Adipocyte (in vitro differentiated cells): Measurements from ENCODE around the gene ABRAXAS1.
"Not testable (repeated sequence)": the region's sequence is repeated elsewhere in the genome, so short reads cannot be mapped to it uniquely, and the experiment has no call there.

Experiments used
- DNase-seq: peaks from one replicate; pipeline ENCODE4 v3.0.0-alpha.2; 2015; ENCODE audit warnings: low read depth
- H3K27me3 ChIP-seq: replicated peaks from 2 replicates; pipeline ENCODE4 v1.7.0; 2013; ENCODE audit warnings: mild to moderate bottlenecking, low read length, moderate library complexity; ENCODE audit not compliant: control insufficient read depth, insufficient read depth
- H3K36me3 ChIP-seq: 2 replicates; pipeline ENCODE4 v1.7.0; 2013; ENCODE audit warnings: low read length, mild to moderate bottlenecking, moderate library complexity; ENCODE audit not compliant: control insufficient read depth, insufficient read depth, severe bottlenecking
- H3K4me1 ChIP-seq: 2 replicates; pipeline ENCODE4 v1.7.0; 2013; ENCODE audit warnings: mild to moderate bottlenecking, low read length, moderate library complexity; ENCODE audit not compliant: control insufficient read depth, insufficient read depth
- H3K4me3 ChIP-seq: 2 replicates; pipeline ENCODE4 v1.7.0; 2013; ENCODE audit warnings: mild to moderate bottlenecking, low read length, moderate library complexity
- H3K9ac ChIP-seq: 2 replicates; pipeline ENCODE4 v1.7.0; 2013; ENCODE audit warnings: mild to moderate bottlenecking, low read length, moderate library complexity
- H3K9me3 ChIP-seq: 2 replicates; pipeline ENCODE4 v1.7.0; 2013; ENCODE audit warnings: mild to moderate bottlenecking, low read length, moderate library complexity; ENCODE audit not compliant: control insufficient read depth

The ABRAXAS1 gene

DNA sequence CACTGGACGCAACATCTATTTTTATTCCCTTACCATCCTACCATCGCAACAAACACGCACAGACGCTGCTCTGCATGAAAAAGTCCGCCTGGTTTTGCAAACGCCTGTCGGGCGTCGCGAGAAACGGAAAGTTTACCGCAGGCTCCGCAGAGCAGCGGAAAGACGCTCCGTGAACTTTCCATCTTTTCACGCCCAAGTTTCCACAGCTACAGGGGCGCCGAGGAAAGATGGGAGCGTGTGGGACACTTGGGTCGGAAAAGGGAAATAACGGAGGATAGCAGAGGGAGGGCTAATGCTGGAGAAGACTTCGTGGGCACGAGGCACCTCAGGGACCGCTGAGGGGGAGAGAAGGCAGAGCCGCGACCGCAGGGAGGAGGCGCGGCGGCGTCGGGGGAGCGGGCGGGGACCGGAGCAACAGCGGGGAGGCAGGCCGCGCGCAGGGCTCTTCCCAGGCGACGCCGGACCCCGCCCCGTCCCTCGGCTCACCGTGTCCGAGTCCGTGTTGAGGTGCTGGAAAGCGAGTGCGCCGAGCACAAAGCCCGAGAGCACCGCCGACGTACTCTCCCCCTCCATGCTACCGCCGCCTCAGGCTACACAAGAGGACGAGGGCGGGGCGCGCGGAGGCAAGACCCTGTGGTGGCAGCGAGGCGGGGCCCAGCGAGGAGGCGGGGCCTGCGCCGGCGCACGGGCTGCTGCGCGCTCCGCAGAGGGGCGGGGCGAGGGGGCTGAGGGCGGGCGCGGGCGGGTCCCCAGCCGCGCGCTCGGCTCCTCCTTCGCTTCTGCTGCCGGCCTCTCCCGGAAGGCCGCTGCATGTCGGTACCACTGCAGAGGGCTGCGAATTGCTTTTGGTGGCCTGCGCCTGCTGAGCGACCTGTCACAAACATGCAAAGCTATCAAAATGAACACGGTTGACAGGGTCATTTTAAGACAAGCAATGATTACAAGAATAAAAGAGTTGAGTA lies at the start of gene ABRAXAS1:
Gene ABRAXAS1 (minus strand): TSS at position 601 of the 962 bp plus-strand sequence. CDS start 28 bp downstream, at position 573.
- Histone ChIP-seq H3K9me3 (no peaks in the 10 kb centered on the region), H3K4me3 (peak within 1 kb of the TSS; percentile 96), H3K4me1 (peaks cover 16% of the 10 kb centered on the region), H3K36me3 (peaks cover 5% of the 10 kb centered on the region), H3K9ac (peak within 1 kb of the TSS; percentile 91), H3K27me3 (no peaks in the 10 kb centered on the region)
- peak; percentile 98 for DNase-seq

DNA sequence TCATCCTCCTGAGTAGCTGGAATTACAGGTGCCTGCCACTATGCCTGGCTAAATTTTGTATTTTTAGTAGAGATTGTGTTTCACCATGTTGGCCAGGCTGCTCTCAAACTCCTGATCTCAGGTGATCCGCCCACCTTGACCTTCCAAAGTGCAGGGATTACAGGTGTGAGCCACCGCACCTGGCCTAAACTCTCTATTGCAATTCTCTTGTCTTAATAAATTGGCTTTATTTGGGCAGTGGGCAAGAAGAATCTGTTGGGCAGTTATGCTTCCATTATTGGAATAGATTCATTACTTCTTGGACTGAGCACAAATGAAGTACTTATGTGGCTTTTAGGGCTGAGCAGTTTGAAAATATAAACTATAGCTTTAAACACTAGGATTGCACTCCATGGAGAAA lies 42.8 kb upstream of the ABRAXAS1 start:
- no peak for DNase-seq

DNA sequence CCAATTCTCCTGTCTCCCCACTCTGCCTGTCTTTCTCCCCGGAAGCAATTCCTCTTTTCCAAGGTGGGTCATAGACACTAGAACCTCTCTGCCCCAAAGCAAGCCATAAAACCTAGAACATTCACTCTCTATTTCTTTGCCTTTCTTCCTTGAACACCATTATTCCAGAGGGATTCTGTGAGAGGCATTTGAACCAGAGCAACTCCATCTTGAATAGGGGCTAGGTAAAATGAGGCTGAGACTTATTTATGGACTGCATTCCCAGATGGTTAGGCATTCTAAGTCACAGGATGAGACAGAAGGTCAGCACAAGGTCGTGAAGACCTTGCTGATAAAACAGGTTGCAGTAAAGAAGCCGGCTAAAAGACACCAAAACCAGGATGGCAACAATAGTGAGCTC lies 37.3 kb upstream of the ABRAXAS1 start:
- DNase-seq = no peak
- H3K9ac ChIP-seq = no peak overlapping the region
- H3K36me3 ChIP-seq = no peaks in the 10 kb centered on the region

More for the DNA sequence above, 42.8 kb upstream of the ABRAXAS1 start:
- Histone ChIP-seq H3K9ac (no peak overlapping the region), H3K36me3 (no peaks in the 10 kb centered on the region), H3K4me1 (no peaks in the 10 kb centered on the region), H3K4me3 (no peak overlapping the region), H3K27me3 (no peaks in the 10 kb centered on the region), H3K9me3 (peaks cover 22% of the 10 kb centered on the region)

DNA sequence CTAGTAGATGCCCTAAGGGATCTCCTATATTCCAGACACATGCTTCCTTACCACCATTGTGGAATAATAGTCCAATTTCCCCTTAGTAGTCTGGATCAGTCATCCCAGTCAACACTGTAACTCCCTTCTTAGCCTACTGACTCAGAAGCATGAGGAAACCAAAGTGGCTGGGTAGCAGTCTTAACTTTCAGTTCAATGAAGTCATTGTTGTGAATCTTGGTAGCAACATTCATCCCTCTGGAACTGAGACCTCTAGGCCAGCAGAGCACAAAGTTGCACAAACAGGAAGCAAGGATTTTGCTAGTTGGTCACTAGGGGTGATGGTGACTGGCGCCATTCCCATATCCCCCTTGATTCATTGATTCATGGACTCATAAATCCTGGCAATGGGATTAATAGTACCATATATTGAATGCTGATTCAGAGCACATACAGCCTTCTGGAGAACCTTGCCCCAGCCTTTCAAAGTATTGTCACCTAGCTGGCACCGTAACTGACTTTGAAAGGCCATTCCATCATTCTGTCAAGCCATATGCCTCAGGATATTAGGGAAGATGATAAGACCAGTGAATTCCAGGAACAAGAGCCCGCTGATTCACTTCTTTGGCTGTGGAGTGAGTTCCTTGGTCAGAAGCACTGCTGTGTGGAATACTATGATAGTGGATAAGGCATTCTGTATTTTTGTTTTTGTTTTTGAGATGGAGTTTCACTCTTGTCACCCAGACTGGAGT lies 31.3 kb upstream of the ABRAXAS1 start:
- Histone ChIP-seq H3K27me3 (no peaks in the 10 kb centered on the region), H3K9me3 (no peaks in the 10 kb centered on the region), H3K9ac (no peak overlapping the region), H3K4me3 (no peak overlapping the region), H3K36me3 (no peaks in the 10 kb centered on the region), H3K4me1 (peaks cover 4% of the 10 kb centered on the region)
- peak; percentile 48 for DNase-seq

More for the DNA sequence above, 37.3 kb upstream of the ABRAXAS1 start:
- Histone ChIP-seq H3K4me3 (no peak overlapping the region), H3K9me3 (peaks cover 11% of the 10 kb centered on the region), H3K27me3 (no peaks in the 10 kb centered on the region), H3K4me1 (no peaks in the 10 kb centered on the region)

DNA sequence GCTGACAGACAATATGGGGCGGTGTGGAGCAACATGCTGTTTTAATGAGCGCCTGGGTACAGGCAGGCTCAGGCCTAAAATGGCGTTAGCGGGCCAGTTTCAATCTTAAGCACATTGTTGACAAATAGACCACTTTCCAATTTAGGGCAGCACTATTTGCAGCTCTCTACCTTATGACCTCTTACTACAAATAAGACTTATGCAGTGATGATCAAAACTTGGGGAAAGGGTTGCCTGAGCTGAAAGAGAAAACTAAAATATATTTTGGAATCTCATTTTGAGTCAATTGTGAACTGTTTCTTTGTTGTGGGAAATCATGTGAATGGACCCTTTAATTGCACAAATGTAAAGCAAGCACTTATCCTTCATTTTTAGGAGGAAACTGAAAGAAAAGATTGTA lies 25.5 kb upstream of the ABRAXAS1 start:
- Histone ChIP-seq H3K36me3 (no peaks in the 10 kb centered on the region), H3K9me3 (no peaks in the 10 kb centered on the region), H3K9ac (no peak overlapping the region), H3K4me1 (no peaks in the 10 kb centered on the region), H3K4me3 (no peak overlapping the region), H3K27me3 (no peaks in the 10 kb centered on the region)
- DNase-seq = no peak

DNA sequence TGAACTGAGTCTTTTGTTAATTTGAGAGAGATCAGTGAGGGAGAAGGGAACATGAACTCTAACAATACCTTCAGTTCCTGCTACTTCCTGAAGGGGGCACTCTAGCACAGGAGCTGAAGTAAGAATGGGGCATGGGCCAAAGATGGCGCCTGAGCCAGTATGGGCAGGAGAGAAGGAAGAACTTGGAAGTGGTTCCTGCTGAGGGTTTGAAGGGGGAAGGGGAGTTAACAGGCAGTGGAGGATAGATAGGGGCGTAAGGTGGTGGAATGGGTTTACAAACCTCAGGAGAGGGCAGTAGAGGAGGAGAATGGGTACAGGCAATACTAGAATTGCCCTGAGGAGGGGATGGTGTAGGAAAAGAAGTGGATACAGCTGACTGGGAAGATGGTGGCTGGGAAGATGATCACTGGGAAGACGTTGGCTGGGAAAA lies 24.3 kb upstream of the ABRAXAS1 start:
- H3K9me3 ChIP-seq, H3K27me3 ChIP-seq, H3K4me1 ChIP-seq, H3K4me3 ChIP-seq, H3K36me3 ChIP-seq, H3K9ac ChIP-seq: not testable (repeated sequence)
- peak; percentile 67 for DNase-seq

DNA sequence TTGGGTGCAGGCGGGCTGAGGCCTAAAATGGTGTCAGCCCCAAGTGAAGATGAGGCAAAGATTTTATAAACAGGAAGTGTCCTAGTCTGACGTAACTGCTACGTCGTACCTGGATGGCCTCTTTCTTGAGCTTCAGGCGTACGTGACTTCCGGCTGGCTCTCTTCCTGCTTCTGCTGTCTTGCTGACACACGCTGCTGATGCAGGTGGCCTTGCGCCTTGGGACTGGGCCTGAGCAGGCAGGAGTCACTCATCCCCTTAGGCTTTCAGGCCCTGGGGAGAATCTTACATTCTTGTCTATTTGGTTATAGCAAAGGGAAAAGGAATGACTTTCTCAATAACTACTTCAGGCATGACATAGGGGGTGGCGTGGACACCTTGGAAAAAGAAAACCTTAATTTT lies 20.1 kb upstream of the ABRAXAS1 start:
- Histone ChIP-seq H3K27me3 (no peaks in the 10 kb centered on the region), H3K9me3 (no peaks in the 10 kb centered on the region), H3K4me1 (no peaks in the 10 kb centered on the region), H3K36me3 (no peaks in the 10 kb centered on the region), H3K4me3 (no peak overlapping the region), H3K9ac (no peak overlapping the region)
- DNase-seq = no peak

DNA sequence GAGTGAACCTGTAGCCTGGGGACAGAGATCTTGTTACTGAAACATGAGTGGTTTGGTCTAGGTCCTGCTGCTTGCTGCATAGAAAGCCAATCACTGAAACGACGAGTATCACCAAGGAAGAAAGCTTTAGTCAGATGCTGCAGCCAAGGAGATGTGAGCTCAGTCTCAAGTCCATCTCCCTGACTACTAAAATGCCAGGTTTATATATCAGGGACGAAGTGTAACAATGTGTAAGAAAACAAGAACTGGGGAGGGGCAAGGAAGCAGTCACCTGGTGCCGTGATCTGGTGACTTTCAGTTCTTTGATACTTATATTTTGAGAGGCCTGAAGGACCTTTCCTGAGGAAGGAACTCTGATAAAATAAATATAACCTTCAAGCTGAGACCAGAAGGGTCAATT lies 19.6 kb upstream of the ABRAXAS1 start:
- Histone ChIP-seq H3K9me3 (no peaks in the 10 kb centered on the region), H3K4me3 (no peak overlapping the region), H3K36me3 (no peaks in the 10 kb centered on the region), H3K4me1 (no peaks in the 10 kb centered on the region), H3K27me3 (no peaks in the 10 kb centered on the region), H3K9ac (no peak overlapping the region)
- no peak for DNase-seq

DNA sequence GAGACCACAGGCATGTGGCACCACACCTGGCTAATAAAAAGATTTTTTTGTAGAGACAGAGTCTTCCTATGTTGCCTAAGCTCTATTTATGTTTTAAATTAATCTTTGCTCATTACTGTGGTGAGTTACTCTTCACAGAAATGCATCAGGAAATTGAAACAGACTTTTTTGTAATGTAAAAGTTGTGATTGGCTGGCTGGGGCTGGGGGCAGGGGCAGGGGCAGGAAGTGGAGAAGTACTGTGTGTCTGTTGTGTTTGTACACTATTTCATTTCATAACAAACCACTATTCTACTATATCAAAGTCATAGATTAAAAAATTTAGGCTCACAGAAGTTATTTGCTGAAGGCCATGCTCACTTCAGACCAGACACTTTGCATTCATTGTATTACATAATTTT lies 19.1 kb upstream of the ABRAXAS1 start:
- DNase-seq = no peak

DNA sequence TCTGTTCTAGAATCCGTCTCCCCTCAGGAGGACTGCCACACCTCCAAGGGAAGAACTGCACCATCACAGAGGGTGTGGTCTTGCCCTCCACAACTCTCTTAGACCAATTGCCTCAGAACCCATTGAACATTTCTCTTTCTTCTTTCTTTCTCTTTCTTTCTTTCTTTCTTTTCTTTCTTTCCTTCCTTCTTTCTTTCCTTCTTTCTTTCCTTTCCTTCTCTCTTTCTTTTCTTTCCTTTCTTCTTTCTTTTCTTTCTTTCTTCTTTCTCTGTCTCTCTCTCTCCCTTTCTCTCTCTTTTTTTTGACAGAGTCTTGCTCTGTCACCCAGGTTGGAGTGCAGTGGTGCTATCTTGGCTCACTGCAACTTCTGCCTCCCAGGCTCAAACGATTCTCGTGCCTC lies 16.8 kb upstream of the ABRAXAS1 start:
- DNase-seq, H3K9me3 ChIP-seq, H3K4me3 ChIP-seq, H3K9ac ChIP-seq, H3K36me3 ChIP-seq, H3K27me3 ChIP-seq, H3K4me1 ChIP-seq: not testable (repeated sequence)

More for the DNA sequence above, 19.1 kb upstream of the ABRAXAS1 start:
- H3K4me3 ChIP-seq = no peak overlapping the region
- H3K4me1 ChIP-seq = no peaks in the 10 kb centered on the region
- H3K9me3 ChIP-seq = no peaks in the 10 kb centered on the region
- no peaks in the 10 kb centered on the region for H3K36me3 ChIP-seq
- no peak overlapping the region for H3K9ac ChIP-seq
- H3K27me3 ChIP-seq = no peaks in the 10 kb centered on the region

DNA sequence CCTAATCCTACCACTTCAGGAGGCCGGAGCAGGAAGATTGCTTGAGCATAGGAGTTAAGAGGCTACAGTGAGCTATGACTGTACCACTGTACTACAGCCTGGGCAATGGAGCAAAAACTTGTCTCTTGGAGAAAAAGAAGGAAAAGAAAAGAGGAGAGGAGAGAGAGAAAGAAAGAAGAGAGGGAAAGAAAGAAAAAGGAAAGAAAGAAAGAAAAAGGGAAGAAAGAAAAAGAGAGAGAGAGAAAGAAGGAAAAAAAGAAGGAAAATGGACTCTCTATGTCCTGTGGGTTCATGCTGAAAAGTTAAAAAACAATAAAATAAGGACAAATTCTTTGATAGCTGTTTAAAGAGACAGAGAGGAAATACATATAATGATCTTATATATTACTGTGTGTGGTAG lies 13.3 kb upstream of the ABRAXAS1 start:
- Histone ChIP-seq H3K4me1 (no peaks in the 10 kb centered on the region), H3K9ac (no peak overlapping the region), H3K27me3 (no peaks in the 10 kb centered on the region), H3K4me3 (no peak overlapping the region), H3K36me3 (no peaks in the 10 kb centered on the region), H3K9me3 (no peaks in the 10 kb centered on the region)
- DNase-seq = no peak
